Epithelial cell of esophagus (primary cell): Measurements from ENCODE around the gene JUNB.
"Not testable (repeated sequence)": the region's sequence is repeated elsewhere in the genome, so short reads cannot be mapped to it uniquely, and the experiment has no call there.

Experiments used
- DNase-seq: peaks from one replicate; pipeline ENCODE4 v3.0.0; 2010; ENCODE audit warnings: low read depth
- H3K4me3 ChIP-seq: 2 replicates; pipeline ENCODE4 v1.5.1; 2011; ENCODE audit warnings: mild to moderate bottlenecking, low read length, control low read depth
- TF ChIP-seq, protein P1 (sequence below): IDR thresholded peaks from 2 replicates; pipeline ENCODE4 v1.5.1; 2011; ENCODE audit warnings: low read depth, mild to moderate bottlenecking, low read length, control low read depth, inconsistent platforms; ENCODE audit not compliant: insufficient read depth; ENCODE audit errors: missing control alignments

The JUNB gene

DNA sequence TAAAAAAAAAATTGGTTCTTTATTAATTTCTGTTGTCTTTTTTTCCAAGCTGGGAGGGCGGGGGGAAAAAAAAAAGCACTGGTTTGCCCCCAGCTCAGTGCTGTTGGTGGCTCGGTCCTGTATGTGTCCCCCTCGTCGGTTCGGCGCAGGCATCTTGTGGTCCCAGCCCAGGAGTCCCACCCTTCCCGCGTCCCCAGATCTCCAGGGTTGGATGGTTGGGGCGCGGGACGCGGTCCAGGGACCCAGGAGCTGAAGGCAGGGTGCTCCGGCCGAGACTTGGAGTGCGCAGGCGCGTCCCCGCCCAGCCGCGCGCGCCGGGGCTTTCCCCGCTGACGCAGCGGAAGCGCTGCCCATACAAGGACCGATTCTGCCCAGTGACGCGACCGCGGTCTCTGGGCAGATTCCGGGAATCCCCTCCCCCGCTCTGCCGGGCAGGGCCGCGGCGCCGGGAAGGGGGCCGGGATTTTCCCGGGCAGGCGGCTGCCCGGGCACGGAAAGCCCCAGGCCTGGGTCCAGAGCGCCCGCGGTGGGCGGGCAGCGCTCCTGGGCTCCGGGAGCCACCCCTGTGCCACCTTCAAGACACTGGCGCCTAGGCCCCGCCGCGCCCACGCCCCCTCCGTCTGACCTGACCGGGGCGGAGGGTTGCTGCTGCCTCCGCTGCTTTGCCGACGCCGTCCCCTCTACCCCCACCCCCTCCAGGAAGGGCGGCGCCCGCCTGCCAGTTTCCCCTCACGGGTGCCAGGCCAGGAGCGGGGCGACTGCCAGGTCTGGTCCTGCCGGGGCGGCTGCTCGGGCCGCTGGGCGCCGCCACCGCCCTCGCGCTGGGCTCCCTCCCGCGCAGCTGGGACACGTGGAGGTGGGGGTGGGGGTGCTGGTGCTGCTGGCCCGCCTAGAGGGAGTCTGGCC is 2.3 kb downstream of the JUNB start:
- TF ChIP-seq, protein P1, sequence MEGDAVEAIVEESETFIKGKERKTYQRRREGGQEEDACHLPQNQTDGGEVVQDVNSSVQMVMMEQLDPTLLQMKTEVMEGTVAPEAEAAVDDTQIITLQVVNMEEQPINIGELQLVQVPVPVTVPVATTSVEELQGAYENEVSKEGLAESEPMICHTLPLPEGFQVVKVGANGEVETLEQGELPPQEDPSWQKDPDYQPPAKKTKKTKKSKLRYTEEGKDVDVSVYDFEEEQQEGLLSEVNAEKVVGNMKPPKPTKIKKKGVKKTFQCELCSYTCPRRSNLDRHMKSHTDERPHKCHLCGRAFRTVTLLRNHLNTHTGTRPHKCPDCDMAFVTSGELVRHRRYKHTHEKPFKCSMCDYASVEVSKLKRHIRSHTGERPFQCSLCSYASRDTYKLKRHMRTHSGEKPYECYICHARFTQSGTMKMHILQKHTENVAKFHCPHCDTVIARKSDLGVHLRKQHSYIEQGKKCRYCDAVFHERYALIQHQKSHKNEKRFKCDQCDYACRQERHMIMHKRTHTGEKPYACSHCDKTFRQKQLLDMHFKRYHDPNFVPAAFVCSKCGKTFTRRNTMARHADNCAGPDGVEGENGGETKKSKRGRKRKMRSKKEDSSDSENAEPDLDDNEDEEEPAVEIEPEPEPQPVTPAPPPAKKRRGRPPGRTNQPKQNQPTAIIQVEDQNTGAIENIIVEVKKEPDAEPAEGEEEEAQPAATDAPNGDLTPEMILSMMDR: no peak
- peak overlapping the region; percentile 92 for H3K4me3 ChIP-seq
- DNase-seq: peak; percentile 96

DNA sequence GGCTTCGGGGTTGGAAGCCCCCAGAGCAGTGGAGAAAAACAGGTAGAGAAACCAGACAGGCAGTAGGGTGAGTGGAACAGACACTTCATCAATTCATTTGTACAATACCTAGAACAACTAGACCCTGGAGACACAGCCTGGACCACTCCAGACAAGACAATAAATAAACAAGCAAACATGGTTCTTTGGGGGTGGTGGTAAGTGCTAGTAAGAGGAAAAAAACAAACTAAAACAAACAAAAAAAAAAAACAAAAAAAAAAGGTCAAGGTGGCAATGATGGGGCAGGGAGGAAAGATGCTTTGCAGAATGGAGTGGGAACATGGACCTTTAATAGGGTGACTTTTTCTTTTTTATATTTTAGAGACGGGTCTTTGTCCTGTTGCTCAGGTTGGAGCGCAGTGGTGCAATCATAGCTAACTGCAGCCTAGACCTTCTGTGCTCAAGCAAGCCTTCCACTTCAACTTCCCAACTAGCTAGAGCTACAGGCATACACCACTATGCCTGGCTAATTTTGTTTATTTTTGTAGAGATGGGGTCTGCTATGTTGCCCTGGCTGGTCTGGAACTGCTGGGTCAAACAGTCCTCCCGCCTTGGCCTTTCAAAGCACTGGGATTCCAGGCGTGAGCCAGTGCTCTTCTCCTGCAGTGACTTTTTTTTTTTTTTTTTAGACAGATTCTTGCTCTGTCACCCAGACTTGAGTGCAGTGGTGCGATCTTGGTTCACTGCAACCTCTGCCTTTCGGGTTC is 3.1 kb downstream of the JUNB start:
- no peak for DNase-seq
- TF ChIP-seq, protein P1: no peak
- no peak overlapping the region for H3K4me3 ChIP-seq

DNA sequence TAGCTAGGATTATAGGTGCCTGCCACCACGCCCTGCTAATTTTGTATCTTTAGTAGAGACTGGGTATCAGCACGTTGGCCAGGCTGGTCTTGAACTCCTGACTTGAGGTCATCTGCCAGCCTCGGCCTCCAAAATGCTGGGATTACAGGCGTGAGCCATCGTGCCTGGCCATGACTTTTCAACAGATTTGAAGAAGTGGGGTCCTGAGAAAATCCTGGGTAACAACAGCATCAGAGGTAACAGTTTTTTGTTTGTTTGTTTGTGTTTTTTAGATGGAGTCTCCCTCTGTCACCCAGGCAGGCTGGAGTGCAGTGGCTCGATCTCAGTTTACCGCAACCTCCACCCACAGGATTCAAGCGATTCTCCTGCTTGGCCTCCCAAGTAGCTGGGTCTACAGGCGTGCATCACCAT is 3.7 kb downstream of the JUNB start:
- TF ChIP-seq, protein P1: no peak
- no peak overlapping the region for H3K4me3 ChIP-seq
- DNase-seq: no peak

DNA sequence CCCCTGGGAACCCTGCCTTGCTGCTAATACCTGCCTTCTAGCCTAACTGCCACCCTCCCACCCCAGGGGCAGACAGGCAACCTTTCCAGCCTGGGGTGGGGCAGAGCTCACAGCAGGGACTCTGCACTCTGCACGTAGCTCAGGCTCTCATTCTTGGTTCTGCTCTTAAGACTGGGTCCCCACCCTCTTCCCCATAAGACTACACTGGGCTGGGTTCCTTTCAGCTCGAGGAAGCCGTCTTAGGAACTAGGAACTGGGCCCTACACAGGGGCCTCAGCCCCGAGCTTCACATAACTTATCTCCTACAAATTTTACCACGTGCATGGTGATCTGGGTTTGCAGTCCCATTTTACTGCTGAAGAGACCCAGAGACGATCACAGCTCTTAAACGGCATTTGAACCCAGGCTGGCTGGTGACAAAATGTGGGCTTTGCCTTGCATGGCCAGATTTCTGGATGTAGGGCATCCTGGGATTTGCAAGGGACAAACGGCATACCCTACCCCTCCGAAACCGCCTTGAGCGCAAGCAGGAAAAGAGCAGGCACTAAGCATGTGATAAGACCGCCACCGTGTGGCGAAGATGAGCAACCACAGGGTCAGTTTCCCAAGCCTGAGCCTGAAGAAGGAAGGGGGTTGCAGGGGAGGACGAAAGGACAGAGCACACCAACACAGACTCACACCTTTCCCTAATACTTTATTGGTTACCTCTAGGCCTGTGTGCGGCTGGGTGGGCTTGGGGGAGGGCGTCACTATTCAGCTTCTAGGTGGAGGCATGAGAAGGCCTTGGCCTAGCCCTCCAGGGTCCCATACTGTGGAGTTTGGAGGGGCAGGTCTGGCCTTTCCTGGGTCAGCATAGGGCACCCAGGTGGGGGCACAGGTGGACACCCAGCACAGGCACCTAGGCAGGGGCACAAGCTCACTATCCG is 5.1 kb downstream of the JUNB start:
- no peak overlapping the region for H3K4me3 ChIP-seq
- TF ChIP-seq, protein P1: peak; percentile 97

DNA sequence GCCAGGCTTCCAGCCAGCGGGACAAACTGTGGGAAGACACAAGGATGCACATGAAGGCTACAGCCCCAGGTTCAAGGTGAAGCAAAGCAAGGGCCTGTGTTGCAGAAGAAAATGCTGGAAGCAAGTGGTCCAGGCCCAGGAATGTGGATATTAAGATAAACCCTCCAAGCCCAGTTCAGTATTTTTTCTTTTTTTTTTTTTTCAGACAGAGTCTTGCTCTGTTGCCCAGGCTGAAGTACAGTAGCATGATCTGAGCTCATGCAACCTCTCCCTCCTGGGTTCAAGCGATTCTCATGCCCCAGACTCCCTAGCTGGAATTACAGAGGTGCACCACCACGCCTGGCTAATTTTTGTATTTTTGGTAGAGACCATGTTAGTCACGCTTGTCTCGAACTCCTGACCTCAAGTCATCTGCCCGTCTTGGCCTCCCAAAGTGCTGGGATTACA is 5.9 kb downstream of the JUNB start:
- no peak for DNase-seq
- TF ChIP-seq, protein P1: no peak
- no peak overlapping the region for H3K4me3 ChIP-seq

More for the DNA sequence above, 5.1 kb downstream of the JUNB start:
- DNase-seq: peak; percentile 78

DNA sequence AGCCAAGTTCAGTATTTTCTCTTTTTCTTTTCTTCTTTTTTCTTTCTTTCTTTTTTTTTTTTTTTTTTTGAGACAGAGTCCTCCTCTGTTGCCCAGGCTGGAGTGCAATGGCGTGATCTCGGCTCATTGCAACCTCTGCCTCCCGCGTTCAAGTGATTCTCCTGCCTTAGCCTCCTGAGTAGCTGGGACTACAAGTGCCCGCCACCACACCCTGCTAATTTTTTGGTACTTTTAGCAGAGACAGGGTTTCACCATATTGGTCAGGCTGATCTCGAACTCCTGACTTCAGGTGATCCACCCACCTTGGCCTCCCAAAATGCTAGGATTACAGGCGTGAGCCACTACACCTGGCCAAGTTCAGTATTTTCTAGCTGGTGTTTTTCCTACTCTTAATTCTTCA is 6.3 kb downstream of the JUNB start:
- DNase-seq, H3K4me3 ChIP-seq: not testable (repeated sequence)
